H1 (cell line): ENCODE results near the gene CDH16. TPM values are rescaled to one million over a fixed set of nuclear protein-coding genes. Genes with fewer than 3 reads are reported as not detected.

Source experiments
- ASH2L ChIP-seq: fragments of 200-600, 300-600 bp; sonication (generic); IDR thresholded peaks from one replicate; pipeline ENCODE4 v1.7.1; 2017; ENCODE audit warnings: low read length
- BRCA1 ChIP-seq: IDR thresholded peaks from 2 replicates; pipeline ENCODE4 v1.6.1; 2012; ENCODE audit warnings: low read depth, low read length, improper control_type of control experiment
- CTBP2 ChIP-seq: IDR thresholded peaks from 2 replicates; pipeline ENCODE4 v1.7.0; 2011; ENCODE audit warnings: borderline replicate concordance, mild to moderate bottlenecking, moderate library complexity, mixed read lengths, low read length; ENCODE audit not compliant: insufficient read depth, insufficient read length
- KDM1A ChIP-seq: fragments of 200-600, 300-600 bp; sonication (generic); IDR thresholded peaks from 2 replicates; pipeline ENCODE4 v1.7.1; 2016; ENCODE audit warnings: mild to moderate bottlenecking, low read length, borderline replicate concordance
- KDM4A ChIP-seq: IDR thresholded peaks from one replicate; pipeline ENCODE4 v1.7.1; 2012; ENCODE audit warnings: low read depth, mild to moderate bottlenecking, moderate library complexity, low read length, inconsistent platforms; ENCODE audit not compliant: severe bottlenecking
- POLR2AphosphoS5 ChIP-seq: IDR thresholded peaks from 2 replicates; pipeline ENCODE4 v1.6.1; 2011; ENCODE audit warnings: low read depth, low read length
- POU5F1 ChIP-seq: IDR thresholded peaks from 2 replicates; pipeline ENCODE4 v1.6.1; 2011; ENCODE audit warnings: low read depth, mild to moderate bottlenecking, low read length, moderate library complexity
- RBBP5 ChIP-seq: IDR thresholded peaks from 2 replicates; pipeline ENCODE4 v1.7.1; 2012; ENCODE audit warnings: low read depth, mild to moderate bottlenecking, inconsistent platforms, low read length, moderate library complexity, borderline replicate concordance
- RXRA ChIP-seq: IDR thresholded peaks from 2 replicates; pipeline ENCODE4 v1.6.1; 2011; ENCODE audit warnings: low read depth, mild to moderate bottlenecking, low read length, moderate library complexity; ENCODE audit not compliant: insufficient read depth
- SP1 ChIP-seq: IDR thresholded peaks from 2 replicates; pipeline ENCODE4 v1.6.1; 2011; ENCODE audit warnings: low read depth, low read length
- TBP ChIP-seq: IDR thresholded peaks from 2 replicates; pipeline ENCODE4 v1.6.1; 2011; ENCODE audit warnings: low read depth, low read length, improper control_type of control experiment
- YY1 ChIP-seq: IDR thresholded peaks from 2 replicates; pipeline ENCODE4 v1.6.1; 2011; ENCODE audit warnings: low read depth, mild to moderate bottlenecking, low read length
- polyA plus RNA-seq, 7 experiments: library from polyadenylated mRNA; depleted of rRNA in 3 of 7; stranded (reverse) in 5 of 7; unstranded in 2 of 7; fragments of >200 nt in 5 of 7; fragments of 200-250 nt in 2 of 7; gene quantifications; 1 replicate in 5 of 7; 2 replicates in 1 of 7; 4 replicates in 1 of 7; pipeline versions ENCODE4 v1.2.1 to v1.2.3, GENCODE V29; 2011 to 2013; ENCODE audit warnings: missing spikeins in 2 of 7, mixed read lengths in 2 of 7
- total RNA-seq: library from RNA; stranded (reverse); fragmentation: NEBNext Ultra II Directional; extraction: Animal tissue kit (Norgen Biotek cat#: 25700); gene quantifications from 2 replicates; pipeline ENCODE4 v1.2.1, GENCODE V29; 2021
- TF ChIP-seq, protein P1 (sequence below): fragments of 300-600 bp; sonication (generic); IDR thresholded peaks from 2 replicates; pipeline ENCODE4 v1.7.1; 2012; ENCODE audit warnings: low read length, moderate library complexity, mild to moderate bottlenecking, inconsistent platforms; ENCODE audit not compliant: insufficient replicate concordance

CDH16 gene
- total and polyA plus RNA-seq, 2 of the 8 experiments (the other 6 are each of a cell fraction or from before 2014, with no cell fraction given), result not detected

DNA sequence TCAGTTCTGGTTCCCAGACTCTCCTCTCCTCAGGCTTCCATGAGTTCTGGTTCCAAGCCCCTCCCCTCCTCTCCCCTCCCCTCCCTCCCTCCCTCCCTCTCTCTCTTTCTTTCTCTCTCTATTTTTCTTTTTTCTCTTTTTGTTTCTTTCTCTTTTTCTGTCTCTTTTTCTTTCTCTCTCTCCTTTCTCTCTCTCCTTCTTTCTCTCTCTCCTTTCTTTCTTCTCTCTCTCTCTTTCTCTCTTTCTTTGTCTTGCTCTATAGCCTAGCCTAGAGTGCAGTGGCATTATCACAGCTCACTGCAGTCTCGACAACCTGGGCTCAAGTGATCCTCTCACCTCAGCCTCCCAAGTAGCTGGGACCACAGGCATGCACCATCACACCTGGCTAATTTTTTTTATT, 41.6 kb upstream of the CDH16 start (continued):
- TF ChIP-seq, protein P1, sequence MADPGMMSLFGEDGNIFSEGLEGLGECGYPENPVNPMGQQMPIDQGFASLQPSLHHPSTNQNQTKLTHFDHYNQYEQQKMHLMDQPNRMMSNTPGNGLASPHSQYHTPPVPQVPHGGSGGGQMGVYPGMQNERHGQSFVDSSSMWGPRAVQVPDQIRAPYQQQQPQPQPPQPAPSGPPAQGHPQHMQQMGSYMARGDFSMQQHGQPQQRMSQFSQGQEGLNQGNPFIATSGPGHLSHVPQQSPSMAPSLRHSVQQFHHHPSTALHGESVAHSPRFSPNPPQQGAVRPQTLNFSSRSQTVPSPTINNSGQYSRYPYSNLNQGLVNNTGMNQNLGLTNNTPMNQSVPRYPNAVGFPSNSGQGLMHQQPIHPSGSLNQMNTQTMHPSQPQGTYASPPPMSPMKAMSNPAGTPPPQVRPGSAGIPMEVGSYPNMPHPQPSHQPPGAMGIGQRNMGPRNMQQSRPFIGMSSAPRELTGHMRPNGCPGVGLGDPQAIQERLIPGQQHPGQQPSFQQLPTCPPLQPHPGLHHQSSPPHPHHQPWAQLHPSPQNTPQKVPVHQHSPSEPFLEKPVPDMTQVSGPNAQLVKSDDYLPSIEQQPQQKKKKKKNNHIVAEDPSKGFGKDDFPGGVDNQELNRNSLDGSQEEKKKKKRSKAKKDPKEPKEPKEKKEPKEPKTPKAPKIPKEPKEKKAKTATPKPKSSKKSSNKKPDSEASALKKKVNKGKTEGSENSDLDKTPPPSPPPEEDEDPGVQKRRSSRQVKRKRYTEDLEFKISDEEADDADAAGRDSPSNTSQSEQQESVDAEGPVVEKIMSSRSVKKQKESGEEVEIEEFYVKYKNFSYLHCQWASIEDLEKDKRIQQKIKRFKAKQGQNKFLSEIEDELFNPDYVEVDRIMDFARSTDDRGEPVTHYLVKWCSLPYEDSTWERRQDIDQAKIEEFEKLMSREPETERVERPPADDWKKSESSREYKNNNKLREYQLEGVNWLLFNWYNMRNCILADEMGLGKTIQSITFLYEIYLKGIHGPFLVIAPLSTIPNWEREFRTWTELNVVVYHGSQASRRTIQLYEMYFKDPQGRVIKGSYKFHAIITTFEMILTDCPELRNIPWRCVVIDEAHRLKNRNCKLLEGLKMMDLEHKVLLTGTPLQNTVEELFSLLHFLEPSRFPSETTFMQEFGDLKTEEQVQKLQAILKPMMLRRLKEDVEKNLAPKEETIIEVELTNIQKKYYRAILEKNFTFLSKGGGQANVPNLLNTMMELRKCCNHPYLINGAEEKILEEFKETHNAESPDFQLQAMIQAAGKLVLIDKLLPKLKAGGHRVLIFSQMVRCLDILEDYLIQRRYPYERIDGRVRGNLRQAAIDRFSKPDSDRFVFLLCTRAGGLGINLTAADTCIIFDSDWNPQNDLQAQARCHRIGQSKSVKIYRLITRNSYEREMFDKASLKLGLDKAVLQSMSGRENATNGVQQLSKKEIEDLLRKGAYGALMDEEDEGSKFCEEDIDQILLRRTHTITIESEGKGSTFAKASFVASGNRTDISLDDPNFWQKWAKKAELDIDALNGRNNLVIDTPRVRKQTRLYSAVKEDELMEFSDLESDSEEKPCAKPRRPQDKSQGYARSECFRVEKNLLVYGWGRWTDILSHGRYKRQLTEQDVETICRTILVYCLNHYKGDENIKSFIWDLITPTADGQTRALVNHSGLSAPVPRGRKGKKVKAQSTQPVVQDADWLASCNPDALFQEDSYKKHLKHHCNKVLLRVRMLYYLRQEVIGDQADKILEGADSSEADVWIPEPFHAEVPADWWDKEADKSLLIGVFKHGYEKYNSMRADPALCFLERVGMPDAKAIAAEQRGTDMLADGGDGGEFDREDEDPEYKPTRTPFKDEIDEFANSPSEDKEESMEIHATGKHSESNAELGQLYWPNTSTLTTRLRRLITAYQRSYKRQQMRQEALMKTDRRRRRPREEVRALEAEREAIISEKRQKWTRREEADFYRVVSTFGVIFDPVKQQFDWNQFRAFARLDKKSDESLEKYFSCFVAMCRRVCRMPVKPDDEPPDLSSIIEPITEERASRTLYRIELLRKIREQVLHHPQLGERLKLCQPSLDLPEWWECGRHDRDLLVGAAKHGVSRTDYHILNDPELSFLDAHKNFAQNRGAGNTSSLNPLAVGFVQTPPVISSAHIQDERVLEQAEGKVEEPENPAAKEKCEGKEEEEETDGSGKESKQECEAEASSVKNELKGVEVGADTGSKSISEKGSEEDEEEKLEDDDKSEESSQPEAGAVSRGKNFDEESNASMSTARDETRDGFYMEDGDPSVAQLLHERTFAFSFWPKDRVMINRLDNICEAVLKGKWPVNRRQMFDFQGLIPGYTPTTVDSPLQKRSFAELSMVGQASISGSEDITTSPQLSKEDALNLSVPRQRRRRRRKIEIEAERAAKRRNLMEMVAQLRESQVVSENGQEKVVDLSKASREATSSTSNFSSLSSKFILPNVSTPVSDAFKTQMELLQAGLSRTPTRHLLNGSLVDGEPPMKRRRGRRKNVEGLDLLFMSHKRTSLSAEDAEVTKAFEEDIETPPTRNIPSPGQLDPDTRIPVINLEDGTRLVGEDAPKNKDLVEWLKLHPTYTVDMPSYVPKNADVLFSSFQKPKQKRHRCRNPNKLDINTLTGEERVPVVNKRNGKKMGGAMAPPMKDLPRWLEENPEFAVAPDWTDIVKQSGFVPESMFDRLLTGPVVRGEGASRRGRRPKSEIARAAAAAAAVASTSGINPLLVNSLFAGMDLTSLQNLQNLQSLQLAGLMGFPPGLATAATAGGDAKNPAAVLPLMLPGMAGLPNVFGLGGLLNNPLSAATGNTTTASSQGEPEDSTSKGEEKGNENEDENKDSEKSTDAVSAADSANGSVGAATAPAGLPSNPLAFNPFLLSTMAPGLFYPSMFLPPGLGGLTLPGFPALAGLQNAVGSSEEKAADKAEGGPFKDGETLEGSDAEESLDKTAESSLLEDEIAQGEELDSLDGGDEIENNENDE, result no peak
- TF ChIP-seq KDM4A (no peak), ASH2L (no peak), CTBP2 (no peak), KDM1A (no peak), SP1 (no peak), RBBP5 (no peak), POU5F1 (no peak), TBP (no peak), RXRA (no peak), YY1 (no peak), BRCA1 (no peak), POLR2AphosphoS5 (no peak)
